T-helper 2 cell treated with Interferon-gamma antibody and Interleukin-4, amounts not matched to agents 100 ng/mL and 5 ng/mL, for 36 hours (primary cell): Measurements from ENCODE around the gene RGS7. TPM values are rescaled to one million over a fixed set of nuclear protein-coding genes. Genes with fewer than 3 reads are reported as not detected.

ENCODE experiments used
- intact Hi-C: fragments of 100-400 bp; cut with micrococcal nuclease; formaldehyde crosslinking; loops from one replicate; pipeline ENCODE4 v1.15.1; 2023
- total RNA-seq: library from RNA; stranded (reverse); gene quantifications from 2 replicates; pipeline ENCODE4 v1.2.3, GENCODE V29; 2022

The RGS7 gene
- total RNA-seq, 1 donor from 2014 or later: not detected

DNA sequence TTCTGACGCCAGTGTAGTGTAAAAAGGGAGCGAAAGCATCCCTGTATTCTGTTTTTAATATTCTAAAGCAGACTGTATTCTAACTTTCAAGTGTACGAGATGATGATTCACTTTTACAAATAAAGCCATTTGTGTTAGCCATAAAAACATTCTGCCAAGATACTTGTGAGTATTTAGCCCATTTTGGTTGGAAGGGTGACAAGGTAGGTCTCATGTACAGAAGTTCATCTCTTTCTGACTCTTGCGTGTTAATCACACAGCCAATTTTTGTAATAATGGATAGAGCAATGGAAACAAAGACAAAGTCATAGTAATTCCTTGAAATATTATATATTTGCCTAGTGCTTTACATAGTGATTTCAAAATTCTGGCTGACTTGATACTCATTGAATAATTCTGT is 619.7 kb downstream of the RGS7 start:
- intact Hi-C loops: no loop called here

DNA sequence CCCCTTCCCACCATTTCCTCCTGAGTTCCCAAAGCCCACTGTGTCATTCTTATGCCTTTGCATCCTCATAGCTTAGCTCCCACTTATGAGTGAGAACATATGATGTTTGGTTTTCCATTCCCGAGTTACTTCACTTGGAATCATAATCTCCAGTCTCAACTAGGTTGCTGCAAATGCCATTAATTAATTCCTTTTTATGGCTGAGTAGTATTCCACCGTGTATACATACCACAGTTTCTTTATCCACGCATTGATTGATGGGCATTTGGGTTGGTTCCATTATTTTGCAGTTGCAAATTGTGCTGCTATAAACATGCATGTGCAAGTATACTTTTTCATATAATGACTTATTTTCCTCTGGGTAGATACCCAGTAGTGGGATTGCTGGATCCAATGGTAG is 622.3 kb downstream of the RGS7 start:
- intact Hi-C loops: loop anchor here (5.0 kb wide), 1 partner anchor 753 kb away; no protein-coding TSS in a partner anchor

DNA sequence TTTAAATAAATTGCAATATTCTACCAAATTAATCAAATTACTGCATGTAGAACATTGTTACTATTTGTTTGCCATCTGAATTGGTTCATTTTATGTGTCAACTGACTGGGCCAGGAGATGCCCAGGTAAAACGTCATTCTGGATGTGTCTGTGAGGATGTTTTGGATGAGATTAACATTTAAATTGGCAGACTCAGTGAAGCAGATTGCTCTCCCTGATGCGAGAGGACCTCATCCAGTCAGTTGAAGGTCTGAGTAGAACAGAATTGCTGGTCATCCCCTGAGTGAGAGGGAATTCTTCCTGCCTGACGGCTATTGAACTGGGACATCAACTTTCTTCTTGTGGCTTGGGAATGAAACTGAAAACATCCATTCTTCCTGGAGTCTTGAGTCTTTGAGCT is 623.0 kb downstream of the RGS7 start:
- intact Hi-C loops: loop anchor here (5.0 kb wide), 1 partner anchor 753 kb away; no protein-coding TSS in a partner anchor

GRCh38 chr1:240732390-240732789 is 624.6 kb downstream of the RGS7 start:
- intact Hi-C loops: loop anchor here (2.0 to 5.0 kb wide), 2 partner anchors 214 to 755 kb away; no protein-coding TSS in a partner anchor

Other genes with a start within 250 kb of the RGS7 start
- 73.2 and 78.6 TPM in 2 replicates for gene FH, start 162.6 kb upstream of the RGS7 start, total RNA-seq
- not detected in 2 replicates for gene KMO, start 175.2 kb upstream of the RGS7 start, total RNA-seq